Measurements from ENCODE around the gene NCAPG2.

NCAPG2 gene

GRCh38 chr7:158617737-158618128 lies 86.9 kb downstream of the NCAPG2 start:
- DNase-seq (ENCODE audit: low read depth) = no peak
- H3K4me3 ChIP-seq (ENCODE audit: low read length) = no peak overlapping the region
- TF ChIP-seq CTCF (conservative IDR thresholded peaks at IDR 0.05; ENCODE audit: low read depth, low read length) = no peak

DNA sequence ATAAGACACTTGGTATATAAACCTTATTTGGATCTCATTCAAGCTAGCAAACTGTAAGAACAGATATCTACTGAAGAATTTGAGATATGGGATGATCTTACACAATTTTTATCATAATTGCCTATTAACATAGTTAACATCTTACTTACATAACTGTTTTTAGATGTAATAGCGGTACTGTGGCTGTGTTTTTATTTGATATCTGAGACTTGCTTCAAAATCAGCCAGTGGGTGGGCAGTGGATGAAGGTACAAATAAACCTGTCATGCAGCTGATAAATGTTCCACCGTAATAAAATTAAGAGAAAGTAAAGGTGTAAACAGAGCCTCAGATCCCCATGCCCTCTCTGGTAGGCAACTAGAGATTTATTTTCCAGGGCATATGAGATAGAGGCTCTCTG lies 88.6 kb downstream of the NCAPG2 start:
- no peak for DNase-seq (ENCODE audit: low read depth)
- H3K4me3 ChIP-seq (ENCODE audit: low read length) = no peak overlapping the region
- TF ChIP-seq CTCF (conservative IDR thresholded peaks at IDR 0.05; ENCODE audit: low read depth, low read length) = no peak

DNA sequence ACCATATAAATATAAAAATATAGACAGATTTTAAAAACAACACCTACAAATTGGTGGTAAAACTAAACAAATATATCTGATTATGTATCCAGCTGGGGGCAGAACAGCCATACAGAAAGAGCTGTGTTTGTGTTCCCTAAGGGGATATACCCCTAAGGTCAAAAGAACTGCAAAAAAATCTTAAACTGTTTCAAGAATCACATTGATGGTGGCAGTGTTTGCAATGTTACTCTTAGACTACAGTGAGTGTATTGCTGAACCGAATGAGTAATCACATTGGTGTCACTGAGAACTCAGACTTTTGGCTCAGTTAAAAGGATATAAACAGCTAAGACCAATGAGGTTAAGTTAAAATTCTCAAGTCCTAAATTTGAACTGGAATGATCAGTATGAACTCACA lies 89.9 kb downstream of the NCAPG2 start:
- no peak for DNase-seq (ENCODE audit: low read depth)
- TF ChIP-seq CTCF (conservative IDR thresholded peaks at IDR 0.05; ENCODE audit: low read depth, low read length) = no peak
- no peak overlapping the region for H3K4me3 ChIP-seq (ENCODE audit: low read length)

- no peak for TF ChIP-seq CTCF (conservative IDR thresholded peaks at IDR 0.05; ENCODE audit: low read depth, low read length)
- no peak overlapping the region for H3K4me3 ChIP-seq (ENCODE audit: low read length)
Measured at GRCh38 chr7:158613481-158613880, 91.1 kb downstream of the NCAPG2 start.

DNA sequence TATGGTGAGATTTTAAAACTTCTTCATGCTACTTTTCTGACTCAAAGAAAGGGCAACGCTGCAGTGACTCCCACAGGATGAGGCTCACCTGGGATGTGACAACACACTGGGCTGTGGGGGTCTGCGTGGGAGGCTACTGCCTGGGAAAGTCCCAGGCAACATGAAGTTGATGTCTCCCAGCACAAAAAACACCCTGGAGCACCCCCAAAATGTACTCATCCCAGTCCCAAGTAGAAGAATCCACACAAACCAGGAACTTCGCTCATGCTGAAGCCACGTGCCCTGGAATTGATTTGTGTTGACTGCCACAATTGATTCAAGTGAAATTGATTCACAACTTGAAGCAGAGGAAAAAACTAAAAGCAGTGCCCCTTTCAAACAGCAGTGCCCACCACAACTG lies 92.1 kb downstream of the NCAPG2 start:
- no peak overlapping the region for H3K4me3 ChIP-seq (ENCODE audit: low read length)
- DNase-seq (ENCODE audit: low read depth) = no peak
- TF ChIP-seq CTCF (conservative IDR thresholded peaks at IDR 0.05; ENCODE audit: low read depth, low read length) = no peak

More at GRCh38 chr7:158613481-158613880, 91.1 kb downstream of the NCAPG2 start:
- DNase-seq (ENCODE audit: low read depth) = no peak

- TF ChIP-seq CTCF (conservative IDR thresholded peaks at IDR 0.05; ENCODE audit: low read depth, low read length) = no peak
- DNase-seq (ENCODE audit: low read depth) = no peak
- H3K4me3 ChIP-seq (ENCODE audit: low read length) = no peak overlapping the region
Measured at GRCh38 chr7:158611541-158611940, 93.1 kb downstream of the NCAPG2 start.

- no peak overlapping the region for H3K4me3 ChIP-seq (ENCODE audit: low read length)
- no peak for DNase-seq (ENCODE audit: low read depth)
- no peak for TF ChIP-seq CTCF (conservative IDR thresholded peaks at IDR 0.05; ENCODE audit: low read depth, low read length)
Measured at GRCh38 chr7:158609313-158609974, 95.2 kb downstream of the NCAPG2 start.

Measured in retinal pigment epithelial cell (primary cell).